NCI-H748 (cell line): ENCODE data around the gene SUCLG2.

Experiments
- DNase-seq: peaks from one replicate; lab custom pipeline; 2025; ENCODE audit not compliant: unreplicated experiment; lab: John Stamatoyannopoulos, UW

Gene SUCLG2

GRCh38 chr3:67400476-67400875 lies 253.9 kb downstream of the SUCLG2 start:
- no peak for DNase-seq

GRCh38 chr3:67389176-67389575 lies 265.2 kb downstream of the SUCLG2 start:
- no peak for DNase-seq

- DNase-seq = no peak
Observed at GRCh38 chr3:67388738-67389137, 265.7 kb downstream of the SUCLG2 start.

- no peak for DNase-seq
Observed at GRCh38 chr3:67386451-67386850, 268.0 kb downstream of the SUCLG2 start.

GRCh38 chr3:67384760-67385397 lies 269.5 kb downstream of the SUCLG2 start:
- peak; percentile 71 for DNase-seq

- no peak for DNase-seq
Observed at GRCh38 chr3:67384016-67384415, 270.4 kb downstream of the SUCLG2 start.

GRCh38 chr3:67383379-67383778 lies 271.0 kb downstream of the SUCLG2 start:
- no peak for DNase-seq

GRCh38 chr3:67382536-67382935 lies 271.9 kb downstream of the SUCLG2 start:
- no peak for DNase-seq

- DNase-seq = peak; percentile 34
Observed at GRCh38 chr3:67381667-67382272, 272.6 kb downstream of the SUCLG2 start.

GRCh38 chr3:67380118-67380517 lies 274.3 kb downstream of the SUCLG2 start:
- no peak for DNase-seq

GRCh38 chr3:67377299-67377698 lies 277.1 kb downstream of the SUCLG2 start:
- DNase-seq = no peak

GRCh38 chr3:67376416-67376815 lies 278.0 kb downstream of the SUCLG2 start:
- DNase-seq = no peak

GRCh38 chr3:67375976-67376375 lies 278.4 kb downstream of the SUCLG2 start:
- no peak for DNase-seq

- DNase-seq = peak; percentile 28
Observed at GRCh38 chr3:67362686-67363085, 291.7 kb downstream of the SUCLG2 start.

- no peak for DNase-seq
Observed at GRCh38 chr3:67361770-67362169, 292.6 kb downstream of the SUCLG2 start.

GRCh38 chr3:67361323-67361722 lies 293.1 kb downstream of the SUCLG2 start:
- DNase-seq = no peak

- peak; percentile 63 for DNase-seq
Observed at GRCh38 chr3:67357610-67358458, 296.6 kb downstream of the SUCLG2 start.

- no peak for DNase-seq
Observed at GRCh38 chr3:67349551-67350174, 304.7 kb downstream of the SUCLG2 start.

GRCh38 chr3:67346081-67346480 lies 308.3 kb downstream of the SUCLG2 start:
- DNase-seq = no peak

GRCh38 chr3:67335813-67336212 lies 318.6 kb downstream of the SUCLG2 start:
- no peak for DNase-seq

- DNase-seq = no peak
Observed at GRCh38 chr3:67334588-67334987, 319.8 kb downstream of the SUCLG2 start.

- no peak for DNase-seq
Observed at GRCh38 chr3:67329358-67329757, 325.1 kb downstream of the SUCLG2 start.
